ENCODE data around the gene USP44.

- TF ChIP-seq RFX5 (IDR thresholded peaks at IDR 0.05; ENCODE audit: low read length): no peak
- no peak for TF ChIP-seq USF2 (IDR thresholded peaks at IDR 0.05; ENCODE audit: borderline replicate concordance, low read depth, low read length)
- no peak for TF ChIP-seq EZH2phosphoT487 (IDR thresholded peaks at IDR 0.05; ENCODE audit: borderline replicate concordance, low read depth)
- no peak for TF ChIP-seq NFIC (IDR thresholded peaks at IDR 0.05; ENCODE audit: borderline replicate concordance)
- TF ChIP-seq MXI1 (IDR thresholded peaks at IDR 0.05; ENCODE audit: low read depth, low read length): no peak
- no peak for TF ChIP-seq IRF3 (IDR thresholded peaks at IDR 0.05; ENCODE audit: low read depth, low read length)
- no peak for TF ChIP-seq CTCF (IDR thresholded peaks at IDR 0.05)
- no peak for TF ChIP-seq YY1 (IDR thresholded peaks at IDR 0.05; ENCODE audit: low read depth)
Measured at GRCh38 chr12:95494888-95495287, 56.4 kb downstream of the USP44 start.
